GM23338 (cell line): Measurements from ENCODE around the gene TSR3. TPM values are rescaled to one million over a fixed set of nuclear protein-coding genes. Genes with fewer than 3 reads are reported as not detected.

Source experiments
- ATAC-seq: fragments of 200-7000 bp; cut with Tn5 transposase; 3 replicates; pipeline ENCODE4 v1.9.1; 2020
- DNase-seq: peaks from one replicate; pipeline ENCODE4 v3.0.0-alpha.2; 2015; ENCODE audit warnings: low spot score
- H2AFZ ChIP-seq: fragments of 200-600 bp; sonication (generic); 2 replicates; pipeline ENCODE4 v1.8.0; 2016; ENCODE audit warnings: antibody characterized with exemption, mild to moderate bottlenecking, moderate library complexity
- H3F3A ChIP-seq: fragments of 200-600 bp; sonication (generic); replicated peaks from 2 replicates; pipeline ENCODE4 v1.8.0; 2017; ENCODE audit warnings: antibody characterized with exemption, mixed run types, low read depth
- H3K27ac ChIP-seq: fragments of 200-600 bp; sonication (generic); 2 replicates; pipeline ENCODE4 v1.6.1; 2016; ENCODE audit warnings: low read depth
- H3K27me3 ChIP-seq: fragments of 200-600 bp; sonication (generic); 2 replicates; pipeline ENCODE4 v1.8.0; 2016; ENCODE audit warnings: mild to moderate bottlenecking, mixed run types, moderate library complexity; ENCODE audit not compliant: insufficient read depth
- H3K36me3 ChIP-seq: fragments of 200-600 bp; sonication (generic); 2 replicates; pipeline ENCODE4 v1.8.0; 2016; ENCODE audit warnings: mild to moderate bottlenecking; ENCODE audit not compliant: insufficient read depth
- H3K4me1 ChIP-seq: fragments of 200-600 bp; sonication (generic); 2 replicates; pipeline ENCODE4 v1.8.0; 2016; ENCODE audit warnings: mild to moderate bottlenecking, moderate library complexity; ENCODE audit not compliant: insufficient read depth
- H3K4me2 ChIP-seq: fragments of 200-600 bp; sonication (generic); 2 replicates; pipeline ENCODE4 v1.7.1; 2017; ENCODE audit warnings: mixed run types
- H3K4me3 ChIP-seq: fragments of 200-600 bp; sonication (generic); 2 replicates; pipeline ENCODE4 v1.6.1; 2016; ENCODE audit warnings: mixed run types
- H3K79me2 ChIP-seq: fragments of 200-600 bp; sonication (generic); replicated peaks from 2 replicates; pipeline ENCODE4 v1.8.0; 2017; ENCODE audit warnings: mild to moderate bottlenecking; ENCODE audit not compliant: insufficient read depth
- H3K9me2 ChIP-seq: fragments of 200-600 bp; sonication (generic); 2 replicates; pipeline ENCODE4 v1.8.0; 2017; ENCODE audit not compliant: insufficient read depth
- H4K20me1 ChIP-seq: fragments of 200-600 bp; sonication (generic); replicated peaks from 2 replicates; pipeline ENCODE4 v1.8.0; 2017; ENCODE audit warnings: mild to moderate bottlenecking; ENCODE audit not compliant: insufficient read depth
- H3K27ac Mint-ChIP-seq: 2 replicates; pipeline ENCODE4 v1.8.0; 2020; ENCODE audit warnings: inconsistent platforms, mild to moderate bottlenecking, moderate library complexity, mixed read lengths
- H3K27me3 Mint-ChIP-seq: 3 replicates; pipeline ENCODE4 v1.8.0; 2022; ENCODE audit warnings: low read depth, mild to moderate bottlenecking, moderate library complexity, mixed read lengths, inconsistent platforms; ENCODE audit not compliant: insufficient read depth, poor library complexity
- H3K36me3 Mint-ChIP-seq: 3 replicates; pipeline ENCODE4 v1.8.0; 2021; ENCODE audit warnings: low read depth, mild to moderate bottlenecking, inconsistent platforms, moderate library complexity, mixed read lengths
- H3K4me1 Mint-ChIP-seq: 3 replicates; pipeline ENCODE4 v1.8.0; 2020; ENCODE audit warnings: mild to moderate bottlenecking, inconsistent platforms, mixed read lengths
- H3K4me3 Mint-ChIP-seq: 3 replicates; pipeline ENCODE4 v1.8.0; 2021; ENCODE audit warnings: moderate library complexity, mild to moderate bottlenecking, inconsistent platforms, mixed read lengths
- H3K9me3 Mint-ChIP-seq: 3 replicates; pipeline ENCODE4 v1.8.0; 2020; ENCODE audit warnings: moderate library complexity, mild to moderate bottlenecking, inconsistent platforms, mixed read lengths
- CREB1 ChIP-seq: fragments of 250-450 bp; sonication (Bioruptor Pico); IDR thresholded peaks from 2 replicates; pipeline ENCODE4 v1.5.0; 2020; ENCODE audit warnings: low read depth, mild to moderate bottlenecking, moderate library complexity
- CTCF ChIP-seq, 2 experiments: fragments of 200-600 bp in 1 of 2; sonication (generic) in 1 of 2; conservative IDR thresholded peaks; 2 replicates each; pipeline versions ENCODE4 v1.5.1 to v1.6.1; 2016 to 2017; ENCODE audit warnings: antibody characterized with exemption in 2 of 2, low read depth in 2 of 2, mild to moderate bottlenecking in 2 of 2, moderate library complexity in 1 of 2
- ETS1 ChIP-seq: IDR thresholded peaks from 2 replicates; pipeline ENCODE4 v1.6.1; 2016; ENCODE audit warnings: antibody characterized with exemption
- EZH2 ChIP-seq: fragments of 200-600 bp; sonication (generic); IDR thresholded peaks from one replicate; pipeline ENCODE4 v1.8.0; 2017; ENCODE audit warnings: antibody characterized with exemption, mild to moderate bottlenecking, low read depth; ENCODE audit not compliant: unreplicated experiment
- EZH2phosphoT487 ChIP-seq: fragments of 200-600 bp; sonication (generic); IDR thresholded peaks from one replicate; pipeline ENCODE4 v1.8.1; 2018; ENCODE audit warnings: antibody characterized with exemption; ENCODE audit not compliant: unreplicated experiment
- NANOG ChIP-seq: IDR thresholded peaks from 2 replicates; pipeline ENCODE4 v1.6.1; 2016; ENCODE audit warnings: antibody characterized with exemption, borderline replicate concordance
- POLR2AphosphoS5 ChIP-seq: IDR thresholded peaks from 2 replicates; pipeline ENCODE4 v1.6.1; 2016; ENCODE audit warnings: antibody characterized with exemption, low read depth
- REST ChIP-seq: IDR thresholded peaks from one replicate; pipeline ENCODE4 v1.6.1; 2018; ENCODE audit warnings: antibody characterized with exemption; ENCODE audit not compliant: unreplicated experiment
- ZNF114 ChIP-seq: fragments of 250-450 bp; sonication (Bioruptor Pico); IDR thresholded peaks from 2 replicates; pipeline ENCODE4 v1.5.0; 2020; ENCODE audit warnings: mild to moderate bottlenecking, moderate library complexity
- ZNF331 ChIP-seq: fragments of 250-450 bp; sonication (Bioruptor Pico); IDR thresholded peaks from 2 replicates; pipeline ENCODE4 v1.5.0; 2020; ENCODE audit warnings: low read depth, mild to moderate bottlenecking, moderate library complexity
- ZNF462 ChIP-seq: fragments of 250-450 bp; sonication (Bioruptor Pico); IDR thresholded peaks from 2 replicates; pipeline ENCODE4 v1.5.0; 2020; ENCODE audit warnings: mild to moderate bottlenecking, moderate library complexity
- polyA plus RNA-seq: library from polyadenylated mRNA; unstranded; fragments of >200 nt; fragmentation: Nextera tagmentation; extraction: Ambion mirVana; gene quantifications from 2 replicates; pipeline ENCODE4 v1.2.1, GENCODE V29; 2016
- total RNA-seq: library from RNA; depleted of rRNA; stranded (reverse); fragments of >200 nt; shearing (Covaris generic); gene quantifications from 2 replicates; pipeline ENCODE4 v1.2.3, GENCODE V29; 2014

The TSR3 gene
- total and polyA plus RNA-seq, 2 experiments from 2014 or later: 58.5 to 97.3 TPM

- Histone ChIP-seq H3K27me3 (peaks cover under 1% of the 10 kb centered on the region), H3F3A (no peaks in the 10 kb centered on the region), H3K36me3 (no peaks in the 10 kb centered on the region), H2AFZ (no peak overlapping the region), H3K4me2 (no peak overlapping the region), H3K27ac (no peak overlapping the region), H4K20me1 (no peaks in the 10 kb centered on the region), H3K4me1 (no peaks in the 10 kb centered on the region; the same call in 1 of the 2 replicates), H3K79me2 (no peaks in the 10 kb centered on the region), H3K4me3 (no peak overlapping the region), H3K9me2 (no peaks in the 10 kb centered on the region)
- no peak overlapping the region for H3K4me3 Mint-ChIP-seq
- no peak for TF ChIP-seq REST
- no peak for TF ChIP-seq EZH2
- TF ChIP-seq ZNF114 (CRISPR knock-in tag): no peak
- TF ChIP-seq NANOG: no peak
- TF ChIP-seq EZH2phosphoT487: no peak
- TF ChIP-seq CREB1 (CRISPR knock-in tag): no peak
- no peak for TF ChIP-seq ZNF331
- TF ChIP-seq ZNF462: no peak
- no peak for TF ChIP-seq ETS1
- no peak for TF ChIP-seq CTCF (conservative IDR thresholded peaks at IDR 0.05; ENCODE audit: low read depth in 2 of 2)
- no peak for TF ChIP-seq POLR2AphosphoS5
- DNase-seq: no peak
- no peaks in the 10 kb centered on the region for H3K9me3 Mint-ChIP-seq
- ATAC-seq: no peak
- peaks cover 6% of the 10 kb centered on the region; the same call in 2 of the 3 replicates for H3K4me1 Mint-ChIP-seq
- peaks cover 22% of the 10 kb centered on the region for H3K27me3 Mint-ChIP-seq
- no peaks in the 10 kb centered on the region for H3K36me3 Mint-ChIP-seq
- H3K27ac Mint-ChIP-seq: no peak overlapping the region
These were observed 10.8 kb downstream of the TSR3 start for GRCh38 chr16:1340730-1341494.
